Stimulated activated CD4-positive, alpha-beta T cell treated with anti-CD3 and anti-CD28 coated beads, Interleukin-15, amount 100 ng/mL, for 24 hours (primary cell): Measurements from ENCODE around the gene DOCK4.

ENCODE experiments used
- DNase-seq: peaks from one replicate; pipeline ENCODE4 v3.0.0-alpha.2; 2020

Gene DOCK4

DNA sequence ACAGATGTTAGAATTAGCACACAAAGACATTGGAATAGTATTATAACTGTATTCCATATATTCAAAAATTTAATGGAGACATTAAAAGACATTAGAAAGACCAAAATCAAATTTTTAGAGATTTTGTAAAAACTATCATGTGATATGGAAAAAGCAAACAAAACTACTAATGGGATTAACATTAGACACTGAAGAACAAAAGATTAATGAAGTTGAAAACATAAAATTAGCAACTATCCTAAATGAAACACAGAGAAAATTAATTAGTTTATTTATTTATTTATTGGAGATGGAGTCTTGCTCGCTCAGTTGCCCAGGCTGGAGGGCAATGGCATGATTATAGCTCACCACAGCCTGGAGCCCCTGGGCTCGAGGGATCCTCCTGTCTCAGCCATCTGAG is 158.8 kb downstream of the DOCK4 start:
- no peak for DNase-seq

- DNase-seq = no peak
Observed at GRCh38 chr7:112045222-112045621, 161.0 kb downstream of the DOCK4 start.

DNA sequence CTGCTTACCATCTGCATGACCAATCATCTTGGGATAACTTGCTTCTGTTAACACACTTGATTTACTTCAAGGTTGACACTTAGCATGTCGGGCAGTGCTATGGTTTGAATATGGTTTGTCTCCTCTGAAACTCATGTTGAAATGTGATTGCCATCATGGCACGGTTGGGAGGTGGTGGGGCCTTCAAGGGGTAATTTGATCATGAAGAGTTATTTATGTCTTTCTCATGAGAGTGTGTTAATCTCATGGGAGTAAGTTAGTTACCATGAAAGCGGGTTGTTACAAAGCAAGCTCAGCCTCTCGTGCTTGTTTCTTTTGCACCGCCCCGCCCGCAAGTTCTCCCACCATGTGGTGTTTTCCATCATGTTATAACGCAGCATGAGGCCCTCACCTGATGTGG is 163.6 kb downstream of the DOCK4 start:
- no peak for DNase-seq

DNA sequence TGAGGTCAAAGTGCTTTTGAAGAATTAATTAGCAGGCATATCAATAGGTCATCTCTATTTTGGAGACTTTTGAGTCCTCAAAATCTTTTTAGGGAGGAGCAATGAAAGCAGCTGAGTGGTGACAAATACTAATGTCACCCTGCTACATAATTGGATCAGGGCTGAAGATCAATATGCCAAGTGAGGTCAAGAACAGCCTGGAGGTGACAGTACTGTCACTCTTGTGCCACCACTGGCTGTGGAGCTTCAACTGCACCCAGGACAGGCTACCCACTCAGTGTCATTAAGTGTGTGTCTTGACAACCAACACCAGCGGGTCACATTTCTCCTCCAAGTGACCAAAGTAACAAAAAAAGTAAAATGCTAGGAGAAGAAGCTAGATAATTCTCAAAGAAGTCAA is 167.8 kb downstream of the DOCK4 start:
- DNase-seq = no peak

DNA sequence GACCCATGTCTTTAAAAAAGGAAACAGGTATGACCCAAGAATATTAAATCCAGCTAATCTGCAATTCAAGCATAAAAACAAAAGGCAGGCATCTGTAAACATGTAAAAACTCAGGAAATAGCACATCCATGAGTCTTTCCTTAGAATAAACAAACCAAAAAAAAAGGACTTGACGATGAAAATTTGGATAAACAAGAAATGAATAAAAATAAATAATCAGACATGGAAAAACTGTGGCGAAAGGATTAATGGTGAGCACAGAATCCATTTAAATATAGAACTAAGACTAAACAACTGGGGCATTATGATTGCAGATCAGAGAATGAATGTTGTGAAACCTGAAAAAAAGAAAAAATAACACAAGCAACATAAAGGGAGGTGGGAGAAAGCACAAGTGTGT is 170.1 kb downstream of the DOCK4 start:
- DNase-seq = no peak

DNA sequence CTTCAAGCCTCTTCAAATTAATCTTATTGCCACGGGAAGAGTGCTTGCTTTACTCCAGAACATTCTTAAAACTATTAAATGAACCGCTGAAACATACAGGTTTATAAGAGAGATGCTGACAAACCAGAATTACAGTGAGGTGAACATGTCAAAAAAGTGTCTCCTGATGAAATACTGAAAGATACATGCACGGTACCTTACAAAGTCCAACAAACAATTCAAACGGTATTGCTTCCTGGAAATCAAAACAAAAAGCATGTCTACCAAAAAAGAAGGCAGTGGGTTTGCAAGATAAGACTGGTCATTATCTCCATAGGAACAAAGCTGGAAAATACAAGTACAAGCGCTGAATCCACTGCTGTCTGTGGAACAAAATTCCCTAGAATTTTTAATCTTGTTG is 174.5 kb downstream of the DOCK4 start:
- DNase-seq = no peak

DNA sequence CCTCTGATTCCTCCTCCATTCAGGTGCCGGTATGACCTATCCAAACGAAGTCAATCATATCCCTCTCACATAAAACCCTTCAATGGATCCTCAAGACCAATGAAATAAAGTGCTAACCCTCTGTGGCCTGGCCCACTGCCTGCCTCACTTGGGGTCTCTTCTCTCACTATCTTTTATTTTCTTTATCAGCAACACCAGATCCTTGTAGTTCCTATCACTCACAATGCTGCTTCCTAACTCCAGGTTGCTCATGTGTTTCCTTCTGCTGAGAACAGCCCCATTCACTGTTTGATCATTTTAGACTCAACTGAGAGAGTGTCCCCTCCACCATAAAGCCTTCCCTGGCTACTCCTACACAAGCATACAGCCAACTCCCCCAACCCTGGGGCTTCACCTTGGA is 180.6 kb downstream of the DOCK4 start:
- DNase-seq = no peak

DNA sequence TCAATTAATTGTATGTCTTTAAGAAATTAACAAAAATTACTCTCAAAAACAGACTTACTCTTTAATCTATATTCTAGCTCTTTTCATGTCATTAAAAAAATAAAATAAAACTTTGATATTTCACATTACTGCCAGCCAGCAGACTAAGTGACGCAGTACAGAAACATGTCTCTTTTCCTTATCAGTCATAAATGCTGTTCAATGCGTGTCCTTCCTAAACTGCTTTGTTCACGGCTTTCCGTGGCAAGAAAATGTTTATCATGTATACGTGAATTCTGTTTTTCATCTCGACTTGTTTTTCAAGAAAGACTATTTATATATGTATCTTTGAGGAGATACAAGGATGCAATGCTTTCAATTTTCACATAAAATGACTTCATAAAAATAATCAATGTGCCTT is 182.4 kb downstream of the DOCK4 start:
- no peak for DNase-seq

DNA sequence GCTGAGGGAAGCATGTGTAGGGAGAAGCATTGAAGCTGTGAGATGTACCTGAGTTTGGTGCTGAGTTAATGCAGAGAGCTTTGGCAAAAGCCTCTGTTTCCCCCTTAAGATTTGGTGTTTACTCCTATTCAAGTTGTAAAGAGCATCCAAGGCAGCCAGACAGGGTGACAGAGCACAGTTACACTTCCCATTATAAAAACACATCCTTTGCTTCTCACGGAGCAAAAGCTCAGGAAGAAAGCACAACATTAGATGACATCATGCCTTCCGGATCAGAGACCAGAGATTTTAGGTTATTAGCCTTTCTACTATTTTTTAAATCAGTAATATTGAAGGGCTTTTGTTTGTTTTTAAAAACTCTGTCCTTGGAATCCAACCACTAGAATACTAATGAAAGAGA is 182.9 kb downstream of the DOCK4 start:
- DNase-seq = no peak

DNA sequence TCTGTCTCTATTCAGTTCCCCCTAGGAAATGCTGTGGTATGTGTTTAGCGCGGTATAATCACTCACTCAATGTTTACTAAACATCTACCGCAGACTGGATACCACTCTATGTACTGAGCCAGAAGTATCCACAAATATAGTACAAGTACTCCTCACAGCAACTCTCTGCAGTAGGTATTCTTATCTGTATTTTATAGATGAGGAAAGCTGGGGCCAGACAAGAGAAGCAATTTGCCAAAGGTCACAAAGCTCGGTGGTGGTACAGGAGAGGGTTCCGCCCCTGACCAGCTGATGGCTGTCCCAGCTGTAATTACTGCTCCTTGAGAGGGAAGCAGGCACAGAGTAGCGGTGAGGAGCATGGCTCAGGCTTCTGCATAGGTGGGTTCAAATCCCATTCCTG is 184.1 kb downstream of the DOCK4 start:
- DNase-seq = no peak

DNA sequence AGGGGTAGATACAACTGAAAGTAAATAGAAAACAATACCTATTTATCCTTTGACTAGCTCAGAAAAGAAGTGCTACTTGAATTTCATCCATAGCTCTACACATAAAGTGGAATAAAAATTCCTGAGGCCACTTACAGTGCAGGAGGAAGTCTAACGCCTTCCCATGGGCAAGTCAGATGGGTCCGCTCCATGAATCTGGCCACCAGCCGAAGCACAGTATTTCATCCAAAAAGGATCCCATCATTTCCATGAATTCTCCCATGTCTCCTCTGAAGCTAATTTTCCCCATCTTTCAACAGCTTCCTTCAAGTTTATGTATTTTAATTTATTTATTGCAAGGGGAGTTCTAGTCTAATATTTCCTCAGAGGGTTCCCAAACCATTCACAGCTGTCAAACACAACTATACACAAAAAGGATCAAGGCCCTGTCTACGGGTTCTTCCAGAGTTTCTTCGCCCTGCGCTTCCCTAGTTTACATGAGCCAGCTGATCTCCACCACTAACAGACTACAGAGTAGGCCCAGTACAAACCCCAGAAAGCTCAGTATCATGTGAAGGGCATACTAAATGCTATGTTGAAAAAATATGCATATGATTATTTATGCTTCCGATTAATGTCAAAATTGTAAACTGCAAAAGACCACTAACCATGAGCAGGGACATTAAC is 184.7 kb downstream of the DOCK4 start:
- DNase-seq = no peak

GRCh38 chr7:112020800-112021199 is 185.4 kb downstream of the DOCK4 start:
- DNase-seq = no peak

- DNase-seq = no peak
Observed at GRCh38 chr7:112019932-112020331, 186.3 kb downstream of the DOCK4 start.

DNA sequence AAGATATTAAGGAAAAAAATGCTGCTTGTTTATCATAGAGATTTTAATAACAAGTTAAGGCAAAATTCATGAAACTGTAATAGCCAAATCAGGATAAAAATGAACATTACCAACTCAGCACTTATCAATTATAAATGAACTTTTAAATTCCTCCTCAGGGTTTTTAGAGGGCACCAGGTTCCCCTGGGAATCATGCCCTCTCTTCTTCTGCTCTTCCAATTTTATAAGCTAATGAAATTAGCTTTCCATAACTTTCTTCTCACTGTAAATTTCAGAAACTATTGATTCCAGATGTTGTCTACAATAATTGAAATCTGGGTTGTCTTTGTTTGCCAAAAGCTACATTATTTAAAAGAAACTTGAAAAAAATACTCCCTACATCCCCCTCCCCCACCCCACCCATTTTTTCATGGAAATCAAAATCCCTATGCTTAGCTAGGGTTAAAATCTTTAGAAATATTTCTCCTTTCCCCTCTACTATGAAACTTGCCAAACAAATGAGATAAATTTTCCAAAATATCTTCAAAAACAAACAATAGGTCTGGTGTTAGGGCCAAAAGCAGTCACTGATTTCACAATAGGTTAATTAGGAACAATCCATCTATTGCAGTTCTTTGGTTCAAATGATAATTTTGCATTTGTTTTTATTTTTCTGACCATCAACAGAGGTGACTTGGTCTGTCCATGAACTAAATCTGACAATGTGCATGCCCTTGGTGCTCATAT is 187.7 kb downstream of the DOCK4 start:
- no peak for DNase-seq

GRCh38 chr7:112015146-112015545 is 191.1 kb downstream of the DOCK4 start:
- no peak for DNase-seq

DNA sequence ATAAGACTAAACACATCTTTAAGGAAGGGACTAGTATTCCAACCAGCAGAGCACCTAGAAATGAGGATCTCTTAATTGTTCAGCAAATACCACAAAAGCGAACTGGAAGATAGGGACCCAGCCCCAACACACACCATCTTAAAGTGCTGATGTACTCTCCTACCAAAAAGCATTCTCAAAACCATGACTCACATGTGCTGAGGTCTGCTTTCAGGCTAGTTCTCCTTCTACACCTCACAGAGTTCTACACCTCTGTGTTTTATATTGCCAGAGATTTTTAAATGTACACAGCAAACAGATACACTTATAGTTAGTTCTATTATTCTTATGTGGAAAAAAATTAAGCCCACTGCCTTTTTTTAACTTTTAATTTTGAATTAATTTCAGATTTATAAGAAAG is 191.9 kb downstream of the DOCK4 start:
- no peak for DNase-seq

- no peak for DNase-seq
Observed at GRCh38 chr7:112013274-112013673, 192.9 kb downstream of the DOCK4 start.

GRCh38 chr7:112012242-112012641 is 194.0 kb downstream of the DOCK4 start:
- DNase-seq = no peak

GRCh38 chr7:112010994-112011393 is 195.2 kb downstream of the DOCK4 start:
- no peak for DNase-seq

DNA sequence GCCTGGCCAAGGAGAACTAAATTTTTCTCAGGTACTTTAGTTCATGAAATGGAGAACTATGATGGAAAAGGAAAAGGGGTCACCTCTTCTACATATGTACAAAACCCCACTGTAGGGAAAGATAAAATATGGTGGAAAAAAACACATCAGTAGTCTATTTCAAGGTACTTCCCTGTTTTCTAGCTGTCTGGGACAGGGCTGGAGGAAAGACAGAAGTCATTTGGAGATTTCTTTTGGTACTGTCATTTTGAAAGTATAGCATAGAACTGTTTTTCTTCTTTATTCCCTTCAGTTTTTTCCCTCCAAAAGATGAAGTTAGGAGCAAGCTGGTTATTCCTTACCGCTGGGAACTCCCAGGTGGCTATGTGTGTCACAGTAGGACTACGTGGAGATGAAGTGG is 196.1 kb downstream of the DOCK4 start:
- no peak for DNase-seq

DNA sequence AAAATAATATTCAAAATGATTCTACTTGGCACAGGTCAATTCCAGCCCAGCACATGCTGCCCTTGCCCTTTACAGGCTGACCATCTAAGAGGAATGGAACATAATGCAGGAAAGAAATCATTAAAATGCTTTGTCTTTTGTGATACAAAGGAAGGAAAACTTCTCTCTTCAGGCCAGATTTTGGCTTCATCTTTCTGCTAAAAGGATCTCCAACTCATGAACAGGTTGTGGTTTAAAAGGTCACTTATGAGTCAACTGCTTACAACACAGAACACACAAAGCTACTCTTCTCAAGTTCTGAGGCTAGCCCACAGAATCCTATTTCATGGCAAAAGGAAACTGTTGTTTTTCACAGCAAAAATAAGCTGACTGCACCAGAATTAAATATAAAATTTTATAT is 197.1 kb downstream of the DOCK4 start:
- no peak for DNase-seq

DNA sequence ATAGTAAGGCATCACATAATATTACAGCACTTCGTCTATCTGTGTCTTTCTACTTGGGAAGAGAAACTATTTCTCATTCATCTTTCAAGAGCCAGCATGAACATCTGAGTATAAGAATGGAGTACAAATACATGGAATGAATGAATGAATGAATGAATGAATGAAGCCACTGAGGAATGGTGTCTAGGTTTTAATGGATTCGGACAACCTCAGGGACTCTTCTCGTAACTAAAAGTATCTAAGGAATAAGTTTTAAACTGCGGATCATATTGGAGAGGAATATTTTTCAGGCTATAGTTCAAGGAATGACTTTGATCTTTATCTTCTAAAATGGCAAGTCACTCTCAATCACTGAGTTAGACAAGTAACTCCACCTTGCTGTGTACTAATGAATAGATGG is 199.0 kb downstream of the DOCK4 start:
- DNase-seq = no peak

- no peak for DNase-seq
Observed at GRCh38 chr7:112006071-112006470, 200.1 kb downstream of the DOCK4 start.

- no peak for DNase-seq
Observed at GRCh38 chr7:112005205-112005775, 200.9 kb downstream of the DOCK4 start.
